GM20431 (cell line): ENCODE data around the gene GNAQ.

Experiments used
- in situ Hi-C: fragments of 300-500 bp; cut with MseI, MboI; formaldehyde crosslinking; loops from one replicate; pipeline ENCODE4 v1.15.0; 2020; ENCODE audit warnings: low sequenced_read_pairs; ENCODE audit not compliant: unreplicated experiment

GNAQ gene

DNA sequence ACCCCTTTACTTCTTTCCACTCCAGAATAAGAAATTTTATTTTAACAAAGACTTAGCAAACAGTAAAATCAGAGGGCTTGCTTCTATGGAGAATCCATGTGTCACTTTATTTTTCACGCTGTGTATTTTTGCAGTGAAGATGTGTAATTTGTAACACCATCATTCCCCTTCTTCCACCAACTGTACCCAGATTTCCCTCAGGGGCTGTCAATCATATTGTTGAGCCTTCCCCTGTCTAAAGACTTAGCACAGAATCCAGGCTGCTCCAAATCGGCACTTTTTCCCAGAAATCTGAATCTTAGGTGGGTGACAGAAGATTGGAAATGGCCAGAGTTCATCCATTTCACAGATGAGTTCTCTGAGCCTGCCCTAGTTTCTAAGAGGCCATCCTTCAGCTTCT is 115.9 kb downstream of the GNAQ start:
- in situ Hi-C loops: no loop called here

DNA sequence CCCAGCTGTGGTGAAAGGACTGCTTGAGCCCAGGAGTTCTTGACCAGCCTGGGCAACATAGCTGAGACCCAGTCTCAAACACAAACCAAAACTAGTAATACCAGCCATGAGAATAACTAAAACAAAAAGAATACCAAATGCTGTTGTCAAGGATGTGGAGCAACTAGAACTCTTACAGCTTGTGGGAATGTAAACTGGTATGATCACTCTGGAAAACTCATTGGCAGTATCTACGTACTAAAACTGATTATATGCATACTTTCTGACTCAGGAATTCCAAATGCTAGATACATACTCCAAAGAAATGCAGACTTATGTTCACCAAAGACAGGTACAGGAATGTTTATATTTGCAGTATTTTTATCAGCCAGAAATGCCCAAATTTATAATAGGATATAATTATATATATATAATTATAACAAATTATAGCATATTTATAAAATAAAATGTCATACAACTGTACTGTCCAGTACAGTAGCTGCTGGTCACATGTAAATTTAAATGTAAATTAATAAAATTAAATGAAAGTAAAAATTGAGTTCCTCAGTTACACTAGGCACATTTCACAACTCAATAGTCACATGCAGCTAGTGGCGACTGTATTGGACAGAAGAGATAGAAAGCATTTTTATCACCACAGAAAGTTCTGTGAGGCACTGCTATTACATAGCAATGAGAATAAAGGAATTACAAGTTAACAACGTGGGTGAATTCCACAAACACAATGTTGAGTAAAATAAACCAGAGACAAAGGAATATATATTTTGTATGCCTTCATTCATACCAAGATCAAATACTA is 118.5 kb downstream of the GNAQ start:
- in situ Hi-C loops: no loop called here

DNA sequence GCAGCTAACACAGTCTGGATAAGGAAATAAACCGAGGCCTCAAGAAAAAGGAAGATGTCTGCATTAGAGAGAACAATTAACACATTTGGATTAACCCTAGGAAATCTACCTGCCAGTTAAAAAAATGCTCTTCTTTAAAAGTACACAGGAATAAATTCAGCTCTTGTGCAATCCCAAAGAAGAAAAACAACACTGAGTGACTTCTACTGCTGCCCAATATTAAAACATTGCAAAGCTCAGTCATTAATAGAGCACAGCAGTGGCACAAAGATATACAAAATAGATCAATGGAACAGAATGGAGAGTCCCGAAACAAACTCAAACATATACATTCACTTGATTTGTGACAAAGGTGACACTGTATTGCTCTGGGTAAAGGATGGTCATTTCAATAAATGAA is 119.7 kb downstream of the GNAQ start:
- in situ Hi-C loops: no loop called here

DNA sequence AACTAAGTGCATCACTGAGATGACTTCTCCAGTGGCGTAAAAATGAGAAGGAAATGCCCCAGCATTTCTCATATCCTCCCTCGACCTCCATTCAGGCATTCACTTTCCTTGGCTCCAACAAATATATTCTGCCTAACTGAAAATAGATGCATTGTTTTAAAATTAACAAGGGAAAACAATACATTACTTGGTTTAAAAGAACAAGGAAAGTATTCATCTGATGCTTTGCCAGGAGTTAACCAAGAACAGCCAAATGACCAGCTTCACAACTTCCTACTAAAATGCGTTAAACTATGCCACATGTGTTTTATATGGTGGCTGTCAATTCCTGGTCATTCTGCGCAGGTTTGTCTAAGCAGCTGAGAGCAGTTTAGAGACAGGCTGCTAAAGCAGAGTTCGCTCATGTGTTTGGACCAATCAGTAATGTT is 121.4 kb downstream of the GNAQ start:
- in situ Hi-C loops: no loop called here

DNA sequence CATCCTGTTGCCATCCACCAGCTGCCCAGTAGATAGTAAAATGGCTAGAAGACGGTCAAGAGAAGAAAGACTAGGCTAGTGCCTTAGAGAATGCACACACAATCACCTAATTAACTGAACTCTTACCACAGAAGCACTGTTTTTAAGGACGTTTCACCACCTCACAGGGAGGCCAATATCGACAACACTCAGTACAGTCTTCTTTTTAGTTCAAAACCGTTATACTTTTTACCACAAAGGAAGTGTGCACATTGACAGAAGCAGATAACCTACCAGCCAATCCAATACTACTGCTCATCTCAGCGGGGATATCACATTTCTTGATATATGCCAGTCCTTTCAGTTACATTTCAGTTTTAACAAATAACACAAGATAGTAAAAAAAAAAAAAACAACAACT is 122.3 kb downstream of the GNAQ start:
- in situ Hi-C loops: no loop called here

DNA sequence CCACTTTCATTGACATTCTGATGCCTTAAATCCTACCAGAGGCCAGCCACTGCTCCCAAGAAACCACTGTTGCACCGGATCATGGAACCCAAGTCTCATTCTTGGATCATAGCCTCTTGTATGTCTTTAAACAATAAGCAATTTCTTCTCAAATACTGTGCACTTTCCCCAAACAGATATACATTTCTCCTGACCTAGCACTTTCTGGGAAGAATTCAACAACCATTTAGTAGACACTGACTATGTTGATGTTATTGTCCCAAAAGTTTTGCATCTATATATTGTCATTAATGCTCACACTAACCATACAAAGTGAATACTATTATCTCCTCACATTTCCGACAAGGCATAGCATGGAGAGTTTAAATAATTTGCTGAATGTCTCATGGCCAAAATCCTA is 123.3 kb downstream of the GNAQ start:
- in situ Hi-C loops: no loop called here

DNA sequence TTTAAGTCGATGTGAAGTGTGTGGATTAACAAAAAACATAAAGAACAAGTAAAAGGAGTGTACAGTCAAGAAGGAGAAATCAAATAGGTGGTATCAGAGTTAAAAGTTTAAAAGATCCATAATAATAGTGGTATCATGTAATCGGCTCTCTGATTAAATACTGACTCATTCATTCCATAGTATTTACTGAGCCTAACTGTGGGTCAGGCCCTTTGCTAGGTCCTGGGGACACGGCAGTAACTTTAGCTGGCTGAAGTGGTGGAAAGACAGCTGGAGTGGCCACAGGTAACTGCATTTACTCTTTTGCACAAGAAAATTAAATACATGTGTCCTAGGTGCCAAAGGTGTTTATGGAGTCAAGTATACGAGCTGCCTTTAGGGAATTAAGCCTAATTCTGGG is 124.0 kb downstream of the GNAQ start:
- in situ Hi-C loops: no loop called here

DNA sequence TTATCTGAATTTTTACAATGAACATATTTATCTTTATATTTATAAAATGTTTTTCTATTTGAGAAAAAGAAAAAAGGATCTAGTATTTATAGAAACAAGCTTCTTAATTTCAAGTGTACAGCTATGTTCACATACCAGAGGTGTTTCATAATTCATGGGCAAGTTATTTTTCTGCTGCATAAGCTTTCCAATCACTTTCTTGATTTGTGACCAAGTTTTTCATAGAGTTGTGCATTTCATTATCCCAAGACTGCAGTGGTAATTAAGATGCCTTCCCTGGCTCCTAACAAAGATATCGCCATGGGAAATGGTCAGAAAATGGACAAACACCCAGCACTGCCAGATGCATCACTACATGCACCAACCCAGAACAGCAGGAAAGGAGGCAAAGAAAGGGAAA is 124.6 kb downstream of the GNAQ start:
- in situ Hi-C loops: no loop called here

DNA sequence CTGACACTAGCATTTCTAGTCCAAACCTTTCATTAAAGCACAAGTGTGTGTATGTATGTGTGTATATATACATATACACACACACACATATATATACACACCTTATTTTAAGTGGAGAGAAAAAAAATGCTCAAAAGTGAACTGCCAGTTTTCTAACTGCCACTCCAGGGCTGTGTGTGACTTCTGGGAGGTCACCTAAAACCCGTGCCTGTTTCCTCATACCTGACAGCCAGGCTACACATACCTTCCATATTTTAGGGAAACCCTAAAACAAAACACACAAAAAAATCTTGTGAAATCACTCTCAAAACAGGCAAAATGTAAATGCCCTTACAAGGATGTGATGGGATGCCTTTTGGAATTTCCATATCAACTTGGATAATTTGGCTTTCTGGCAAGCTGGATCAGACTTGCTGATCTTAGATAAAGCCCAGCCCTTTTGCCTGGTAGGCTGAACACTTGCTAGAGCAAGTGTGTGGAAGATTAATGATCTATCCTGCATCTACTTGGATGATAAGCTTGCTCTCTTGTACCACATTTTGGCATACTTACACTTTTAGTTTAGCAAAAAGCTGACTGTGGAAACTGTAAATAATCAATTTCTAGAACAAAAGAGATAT is 127.8 kb downstream of the GNAQ start:
- in situ Hi-C loops: no loop called here

DNA sequence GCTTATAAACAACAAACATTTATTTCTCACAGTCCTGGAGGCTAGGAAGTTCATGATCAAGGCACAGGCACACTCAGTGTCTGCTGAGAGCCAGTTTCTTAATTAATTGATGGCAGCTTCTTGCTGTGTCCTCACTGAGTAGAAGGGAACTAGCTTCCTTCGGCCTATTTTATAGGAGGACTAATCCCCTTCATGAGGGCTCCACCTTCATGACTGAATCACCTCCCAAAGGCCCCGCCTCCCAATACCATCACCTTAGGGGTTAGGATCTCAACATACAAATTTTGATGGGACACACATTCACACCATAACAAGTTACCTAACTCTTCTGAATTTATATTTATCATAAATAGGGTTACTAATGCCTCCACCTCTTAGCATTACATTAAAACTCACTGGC is 129.8 kb downstream of the GNAQ start:
- in situ Hi-C loops: no loop called here

DNA sequence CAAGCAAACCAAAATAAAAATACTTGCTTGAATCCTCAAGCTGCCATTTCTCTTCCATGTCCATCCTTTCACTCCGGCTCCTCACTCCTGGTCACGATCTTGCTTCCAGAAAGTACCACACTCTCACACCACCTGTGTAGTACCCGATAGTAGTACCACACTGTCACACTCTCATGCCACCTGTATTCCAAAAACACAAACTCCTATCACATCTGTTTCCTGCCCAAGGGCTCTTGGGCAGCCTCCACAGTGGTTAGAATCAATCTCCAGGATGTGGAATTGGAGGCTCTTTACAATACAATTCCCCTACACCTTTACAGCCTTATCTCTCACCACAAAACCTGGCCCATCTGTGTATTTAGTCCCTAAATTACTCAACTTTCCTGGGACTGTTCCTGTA is 130.6 kb downstream of the GNAQ start:
- in situ Hi-C loops: no loop called here

DNA sequence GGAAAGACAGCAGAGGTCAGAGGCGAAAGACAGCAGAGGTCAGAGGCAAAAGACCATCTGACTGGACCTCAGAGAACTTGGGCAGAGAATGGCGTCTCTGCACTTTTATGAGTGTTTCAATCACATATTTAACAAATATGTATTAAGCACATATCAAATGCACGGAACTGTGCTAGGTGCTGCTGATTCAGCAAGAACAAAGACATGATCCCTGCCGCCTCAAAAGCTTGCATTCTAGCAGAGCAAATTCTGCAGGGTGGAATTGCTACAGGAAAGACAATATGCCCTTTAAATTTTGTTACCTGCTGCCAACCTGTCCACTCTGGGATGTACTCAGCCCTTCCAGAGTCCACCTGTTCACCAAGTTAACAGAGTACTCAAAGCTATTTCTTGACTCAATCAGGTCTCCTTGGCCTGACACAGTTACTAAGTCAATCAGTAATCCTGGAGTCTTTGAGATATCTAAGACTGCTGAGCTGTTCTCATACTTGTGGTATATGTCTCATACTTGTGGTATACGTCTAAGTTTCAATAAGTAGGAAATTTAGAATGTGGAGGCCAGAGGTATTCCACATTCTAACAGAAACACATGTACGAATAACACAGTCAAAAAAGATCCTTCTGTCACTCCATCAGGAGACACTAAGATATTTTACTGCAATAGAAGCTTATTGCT is 131.8 kb downstream of the GNAQ start:
- in situ Hi-C loops: no loop called here

DNA sequence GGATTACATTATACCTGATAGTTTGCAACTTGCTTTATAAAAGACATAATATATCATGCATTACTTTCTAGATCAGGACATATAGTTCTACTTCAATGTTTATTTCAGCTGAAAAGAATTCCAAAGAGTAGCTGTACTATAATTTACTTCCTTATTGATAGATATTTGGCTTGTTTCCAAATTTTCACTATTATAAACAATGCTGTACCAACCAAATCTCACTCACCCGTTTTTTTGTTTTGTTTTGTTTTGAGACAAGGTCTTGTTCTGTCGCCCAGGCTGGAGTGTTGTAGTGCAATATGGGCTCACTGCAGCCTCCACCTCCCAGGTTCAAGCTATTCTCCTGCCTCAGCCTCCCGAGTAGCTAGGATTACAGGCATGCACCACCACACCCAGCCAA is 132.7 kb downstream of the GNAQ start:
- in situ Hi-C loops: no loop called here

DNA sequence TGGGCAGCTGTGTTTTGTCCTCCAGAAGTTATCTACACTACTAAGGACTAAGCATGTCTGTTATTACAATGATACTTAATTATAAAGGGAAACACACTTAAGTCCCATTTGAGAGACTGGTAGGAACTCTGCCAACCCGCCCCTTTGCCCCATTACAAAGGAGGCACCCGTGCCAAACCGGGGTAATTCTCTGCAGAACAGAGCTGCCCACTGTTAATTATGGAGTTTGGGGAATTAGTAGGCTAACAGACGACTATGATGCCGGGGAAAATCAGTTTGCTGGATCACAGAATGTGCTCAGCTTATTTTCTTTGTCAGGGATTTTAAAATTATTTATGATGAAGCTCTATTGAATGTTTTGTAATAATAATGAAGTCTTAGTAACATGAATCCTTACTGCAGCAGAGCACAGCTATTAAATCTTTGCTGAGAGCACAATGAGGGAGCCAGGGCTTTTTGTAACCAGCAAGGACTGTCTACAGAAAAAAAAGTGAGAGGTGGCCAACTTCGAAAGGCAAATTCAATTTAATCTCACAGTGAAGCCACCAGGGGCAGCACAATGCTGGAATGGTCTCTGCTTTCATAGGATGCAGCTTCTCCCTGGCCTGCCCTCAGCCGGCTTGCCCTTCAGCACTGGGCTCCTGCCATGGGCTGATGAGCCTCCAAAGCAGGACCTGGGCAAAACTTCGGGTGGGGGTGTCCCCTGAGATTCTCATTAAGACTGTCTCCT is 134.5 kb downstream of the GNAQ start:
- in situ Hi-C loops: no loop called here

DNA sequence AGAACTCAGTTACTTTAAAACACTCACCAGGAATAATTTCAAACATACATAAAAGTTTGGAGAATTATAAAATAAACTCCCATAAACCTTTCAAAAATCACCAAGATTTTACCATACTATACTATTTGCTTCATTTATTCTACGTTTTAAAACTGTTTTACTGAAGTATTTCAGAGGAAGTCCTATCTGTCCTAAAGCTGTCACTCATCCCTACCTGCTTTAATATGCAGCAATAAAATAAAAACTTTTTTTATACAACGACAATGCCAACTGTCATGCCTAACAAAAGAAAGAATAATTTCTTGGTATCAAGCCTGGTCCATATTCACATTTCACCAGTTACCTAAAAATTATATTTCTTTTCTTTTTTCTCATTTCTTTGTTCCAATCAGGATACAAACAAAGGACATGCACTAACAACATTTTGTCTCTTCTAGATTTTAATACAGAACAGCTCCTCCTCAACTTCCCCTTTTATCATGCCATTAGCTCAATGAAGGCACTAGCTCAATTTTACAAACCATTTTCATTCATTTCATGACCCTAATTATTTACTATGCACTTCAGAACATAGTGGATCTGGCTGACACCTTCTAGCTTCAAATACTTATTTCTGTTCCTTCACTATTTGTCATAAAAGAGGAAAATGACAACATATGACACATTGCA is 135.2 kb downstream of the GNAQ start:
- in situ Hi-C loops: no loop called here

DNA sequence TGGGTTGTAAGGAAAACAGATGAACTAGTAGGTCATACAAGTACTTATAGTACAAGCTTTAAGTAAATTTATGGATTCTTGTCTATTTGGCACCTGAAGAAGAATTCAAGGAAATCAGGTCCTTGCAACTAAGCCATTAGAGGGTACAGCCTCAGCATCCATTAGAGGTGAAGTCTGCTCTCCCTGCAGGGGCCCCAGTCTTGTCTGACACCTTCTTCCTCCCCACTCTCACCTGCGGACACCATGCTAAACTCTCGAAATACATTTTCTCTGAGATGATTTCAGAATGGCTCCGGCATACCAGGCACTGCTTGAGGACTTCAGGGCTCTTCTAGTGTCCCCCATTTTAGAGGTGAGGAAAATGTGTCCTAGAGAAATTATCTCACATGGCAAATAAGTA is 137.9 kb downstream of the GNAQ start:
- in situ Hi-C loops: no loop called here

DNA sequence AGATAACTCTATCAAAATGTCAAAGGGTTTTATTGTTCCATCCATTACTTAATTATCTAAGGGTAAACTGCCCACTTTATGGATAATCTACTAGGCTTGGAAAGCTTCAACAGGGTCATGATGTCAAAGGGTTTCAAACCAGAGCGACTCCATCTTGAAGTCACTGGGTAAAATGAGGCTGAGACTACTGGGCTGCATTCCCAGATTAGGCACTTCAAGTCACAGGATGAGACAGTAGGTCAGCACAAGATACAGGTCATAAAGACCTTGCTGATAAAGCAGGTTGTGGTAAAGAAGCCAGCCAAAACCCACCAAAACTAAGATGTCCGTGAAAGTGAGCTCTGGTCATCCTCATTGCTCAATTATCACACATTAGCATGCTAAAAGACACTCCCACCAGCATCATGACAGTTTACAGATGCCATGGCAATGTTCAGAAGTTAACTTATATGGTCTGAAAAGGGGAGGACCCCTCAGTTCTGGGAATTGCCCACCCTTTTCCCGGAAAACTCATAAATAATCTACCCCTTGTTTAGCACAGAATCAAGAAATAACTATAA is 138.6 kb downstream of the GNAQ start:
- in situ Hi-C loops: no loop called here

DNA sequence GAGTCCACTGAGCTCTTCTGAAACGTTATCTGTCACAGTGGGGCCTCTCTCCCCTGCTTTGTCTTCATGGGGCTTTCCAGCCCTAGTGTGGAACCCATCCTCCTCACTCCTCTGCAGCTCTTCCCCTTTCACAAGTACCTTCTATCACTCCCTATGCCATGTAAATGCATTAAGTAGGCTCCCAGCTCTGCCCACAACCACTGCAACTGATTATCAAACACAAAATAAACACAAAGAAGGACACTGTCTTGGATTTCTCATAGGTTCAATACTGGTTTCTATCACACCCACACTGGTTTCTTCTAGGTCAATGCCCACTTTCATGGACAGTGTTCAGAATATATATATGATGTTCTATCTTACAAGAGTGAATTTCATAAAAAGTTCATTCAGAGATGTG is 139.4 kb downstream of the GNAQ start:
- in situ Hi-C loops: no loop called here

DNA sequence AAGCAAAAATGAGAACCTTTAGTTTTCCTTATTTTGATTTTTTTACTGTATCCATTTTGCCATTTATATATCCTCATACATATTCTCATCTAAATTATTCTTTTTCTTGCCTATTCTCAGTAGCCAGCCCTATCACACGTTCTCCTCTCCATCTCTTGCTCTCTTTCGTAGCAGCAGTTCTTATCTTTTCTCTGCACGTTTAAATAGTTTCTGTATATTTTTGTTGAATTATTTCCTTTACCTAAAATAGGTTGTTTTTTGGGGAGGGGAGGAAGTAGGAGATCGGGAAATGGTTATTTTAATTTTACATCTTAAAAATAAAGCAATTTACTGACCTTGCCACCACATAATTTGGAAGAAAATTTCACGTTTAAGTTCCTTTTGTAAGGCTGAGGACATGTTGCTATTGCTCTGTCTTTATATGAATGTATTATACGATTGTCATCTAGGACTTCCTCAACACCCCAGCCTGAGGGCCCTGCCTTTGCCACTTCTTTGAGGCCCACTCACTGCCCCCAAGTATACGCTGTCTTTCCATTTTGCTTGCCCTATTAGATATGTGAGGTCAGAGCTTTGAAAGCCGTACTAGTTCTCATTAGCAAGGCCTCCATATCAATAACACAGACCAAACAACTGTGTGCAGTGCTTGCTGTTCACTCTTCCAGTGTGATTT is 140.3 kb downstream of the GNAQ start:
- in situ Hi-C loops: no loop called here
